ENCODE results near the gene MUC13.

MUC13 gene

DNA sequence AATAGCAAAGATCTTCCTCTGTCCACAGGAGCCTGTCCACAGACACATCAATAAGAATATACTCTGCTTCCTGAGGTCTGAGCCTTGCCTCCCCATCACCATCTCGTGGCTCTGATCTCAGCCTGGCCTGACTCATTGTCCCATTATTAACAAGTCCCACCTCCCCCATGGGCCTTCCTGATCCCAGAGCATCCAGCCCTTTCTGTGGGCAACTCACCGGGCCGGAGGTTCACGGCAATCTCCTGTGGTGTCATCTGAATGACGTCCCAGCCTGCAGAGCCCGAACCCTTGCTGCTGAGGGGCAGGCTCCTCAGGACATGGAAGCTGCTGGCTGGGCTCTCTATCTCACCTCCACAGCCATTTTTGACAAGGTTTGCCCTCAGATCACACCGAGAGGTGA lies 75.5 kb downstream of the MUC13 start:
- Histone ChIP-seq H3K27ac (ENCODE audit: low read length) (no peak overlapping the region), H3K4me3 (ENCODE audit: low read length) (no peak overlapping the region), H3K9me3 (ENCODE audit: control insufficient read depth, low read depth, low read length) (no peaks in the 10 kb centered on the region), H3K9ac (ENCODE audit: low read length) (no peak overlapping the region), H3K36me3 (ENCODE audit: control insufficient read depth, low read depth, low read length) (peaks cover 11% of the 10 kb centered on the region), H3K27me3 (ENCODE audit: control insufficient read depth, insufficient read depth, low read length) (no peaks in the 10 kb centered on the region), H3K4me1 (ENCODE audit: control insufficient read depth, low read depth, low read length) (peaks cover 11% of the 10 kb centered on the region)

DNA sequence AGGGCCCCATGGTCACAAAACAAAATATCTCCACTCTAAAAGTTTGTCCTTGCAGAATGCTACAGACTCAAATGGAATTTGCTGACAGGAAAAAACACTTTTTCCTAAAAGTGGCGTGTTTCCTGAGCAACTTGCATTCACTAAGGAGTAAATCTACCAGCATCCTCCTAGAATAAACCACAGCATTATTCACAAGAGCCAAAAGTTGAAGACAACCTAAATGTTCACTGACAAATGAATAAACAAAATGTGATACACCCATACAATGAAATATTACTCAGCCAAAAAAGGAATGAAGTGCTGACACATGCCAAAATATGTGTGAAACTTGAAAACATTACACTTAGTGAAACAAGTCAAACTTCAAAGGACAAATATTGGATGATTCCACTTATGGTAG lies 76.3 kb downstream of the MUC13 start:
- H3K4me1 ChIP-seq (ENCODE audit: control insufficient read depth, low read depth, low read length), result peaks cover 11% of the 10 kb centered on the region
- no peaks in the 10 kb centered on the region for H3K9me3 ChIP-seq (ENCODE audit: control insufficient read depth, low read depth, low read length)
- H3K9ac ChIP-seq (ENCODE audit: low read length), result no peak overlapping the region
- H3K27ac ChIP-seq (ENCODE audit: low read length), result no peak overlapping the region
- H3K4me3 ChIP-seq (ENCODE audit: low read length), result no peak overlapping the region
- peaks cover 11% of the 10 kb centered on the region for H3K36me3 ChIP-seq (ENCODE audit: control insufficient read depth, low read depth, low read length)
- H3K27me3 ChIP-seq (ENCODE audit: control insufficient read depth, insufficient read depth, low read length), result no peaks in the 10 kb centered on the region

DNA sequence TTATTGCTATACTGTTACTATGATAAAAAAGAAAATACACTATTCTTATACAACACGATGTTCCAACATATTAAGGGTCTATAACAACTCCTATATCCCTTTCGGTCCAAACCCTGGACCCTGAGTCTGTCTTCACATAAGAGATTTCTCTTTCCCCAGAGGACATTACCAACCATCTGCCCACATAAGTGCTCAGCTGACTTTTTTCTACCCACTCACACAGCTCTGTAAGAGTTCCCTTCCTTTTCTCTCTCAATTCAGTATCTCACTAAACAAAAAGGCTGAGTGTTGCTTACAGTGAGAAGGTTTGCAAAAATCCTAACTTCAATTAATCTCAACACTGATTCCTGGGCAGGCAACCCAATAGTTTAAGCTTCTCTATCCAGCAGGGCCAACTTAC lies 77.9 kb downstream of the MUC13 start:
- H3K4me1 ChIP-seq (ENCODE audit: control insufficient read depth, low read depth, low read length), result peaks cover 11% of the 10 kb centered on the region

More for the DNA sequence above, 77.9 kb downstream of the MUC13 start:
- peaks cover 11% of the 10 kb centered on the region for H3K36me3 ChIP-seq (ENCODE audit: control insufficient read depth, low read depth, low read length)
- no peak overlapping the region for H3K27ac ChIP-seq (ENCODE audit: low read length)
- no peaks in the 10 kb centered on the region for H3K27me3 ChIP-seq (ENCODE audit: control insufficient read depth, insufficient read depth, low read length)
- H3K9me3 ChIP-seq (ENCODE audit: control insufficient read depth, low read depth, low read length), result no peaks in the 10 kb centered on the region
- H3K9ac ChIP-seq (ENCODE audit: low read length), result no peak overlapping the region
- no peak overlapping the region for H3K4me3 ChIP-seq (ENCODE audit: low read length)

All from iPS-18a (cell line).